Mammary epithelial cell (primary cell): Measurements from ENCODE around the gene GNB5.

Experiments
- EZH2 ChIP-seq: IDR thresholded peaks from 2 replicates; pipeline ENCODE4 v1.6.1; 2012; ENCODE audit warnings: low read length, inconsistent platforms, borderline replicate concordance
- TF ChIP-seq, protein P1 (sequence below), 2 donors: IDR thresholded peaks in 1 of 2; conservative IDR thresholded peaks in 1 of 2; 2 replicates each; pipeline ENCODE4 v1.5.1; 2011 to 2012; ENCODE audit warnings: inconsistent platforms in 2 of 2, low read length in 2 of 2, mild to moderate bottlenecking in 2 of 2, control low read depth in 1 of 2, low read depth in 1 of 2; ENCODE audit not compliant: insufficient read depth in 1 of 2; ENCODE audit errors: extremely low read depth in 1 of 2

DNA sequence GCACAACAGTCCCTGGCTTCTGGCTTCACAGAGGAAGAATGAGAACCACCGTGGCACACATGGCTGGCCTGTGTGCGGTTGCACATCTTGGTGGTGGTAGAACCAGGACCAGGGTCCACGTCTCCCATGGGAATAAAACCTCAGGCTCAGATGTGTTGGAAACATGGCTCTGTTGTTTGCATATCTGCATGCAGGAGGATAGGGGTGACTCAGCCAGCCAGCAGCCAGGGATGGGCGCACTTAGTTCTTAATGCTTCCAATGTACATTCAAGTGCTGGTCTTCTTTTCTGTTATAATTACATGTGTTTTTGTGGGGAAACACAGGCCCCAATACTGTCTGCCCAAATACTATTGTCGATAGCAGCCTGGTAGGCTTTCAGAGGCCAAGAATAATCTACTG, 42.8 kb downstream of the GNB5 start:
- TF ChIP-seq, protein P1, sequence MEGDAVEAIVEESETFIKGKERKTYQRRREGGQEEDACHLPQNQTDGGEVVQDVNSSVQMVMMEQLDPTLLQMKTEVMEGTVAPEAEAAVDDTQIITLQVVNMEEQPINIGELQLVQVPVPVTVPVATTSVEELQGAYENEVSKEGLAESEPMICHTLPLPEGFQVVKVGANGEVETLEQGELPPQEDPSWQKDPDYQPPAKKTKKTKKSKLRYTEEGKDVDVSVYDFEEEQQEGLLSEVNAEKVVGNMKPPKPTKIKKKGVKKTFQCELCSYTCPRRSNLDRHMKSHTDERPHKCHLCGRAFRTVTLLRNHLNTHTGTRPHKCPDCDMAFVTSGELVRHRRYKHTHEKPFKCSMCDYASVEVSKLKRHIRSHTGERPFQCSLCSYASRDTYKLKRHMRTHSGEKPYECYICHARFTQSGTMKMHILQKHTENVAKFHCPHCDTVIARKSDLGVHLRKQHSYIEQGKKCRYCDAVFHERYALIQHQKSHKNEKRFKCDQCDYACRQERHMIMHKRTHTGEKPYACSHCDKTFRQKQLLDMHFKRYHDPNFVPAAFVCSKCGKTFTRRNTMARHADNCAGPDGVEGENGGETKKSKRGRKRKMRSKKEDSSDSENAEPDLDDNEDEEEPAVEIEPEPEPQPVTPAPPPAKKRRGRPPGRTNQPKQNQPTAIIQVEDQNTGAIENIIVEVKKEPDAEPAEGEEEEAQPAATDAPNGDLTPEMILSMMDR (conservative IDR thresholded peaks at IDR 0.05 in 1 of 2, IDR thresholded peaks at IDR 0.05 in 1 of 2; ENCODE audit: extremely low read depth in 1 of 2, insufficient read depth in 1 of 2, low read depth in 1 of 2, low read length in 2 of 2) = no peak
- no peak for TF ChIP-seq EZH2
